Fibroblast of villous mesenchyme (primary cell): ENCODE results near the gene JHY. TPM values are rescaled to one million over a fixed set of nuclear protein-coding genes. Genes with fewer than 3 reads are reported as not detected.

Experiments used
- DNase-seq: peaks from one replicate; pipeline ENCODE4 v3.0.0-alpha.2; 2010; ENCODE audit warnings: low read depth
- H3K4me3 ChIP-seq: 2 replicates; pipeline ENCODE4 v1.5.1; 2011; ENCODE audit warnings: low read depth, mild to moderate bottlenecking, low read length
- CTCF ChIP-seq: IDR thresholded peaks from 2 replicates; pipeline ENCODE4 v1.5.1; 2012; ENCODE audit warnings: low read depth, mild to moderate bottlenecking, low read length; ENCODE audit not compliant: insufficient read depth
- total RNA-seq: library from RNA; depleted of rRNA; stranded (reverse); fragments of >200 nt; gene quantifications from 2 replicates; pipeline ENCODE4 v1.2.3, GENCODE V29; 2012

The JHY gene
- total RNA-seq, 1 donor: 5.2 TPM

- TF ChIP-seq CTCF: no peak
- DNase-seq: peak; percentile 79
- no peak overlapping the region for H3K4me3 ChIP-seq
These were observed 50.9 kb downstream of the JHY start for GRCh38 chr11:122933416-122933815.

DNA sequence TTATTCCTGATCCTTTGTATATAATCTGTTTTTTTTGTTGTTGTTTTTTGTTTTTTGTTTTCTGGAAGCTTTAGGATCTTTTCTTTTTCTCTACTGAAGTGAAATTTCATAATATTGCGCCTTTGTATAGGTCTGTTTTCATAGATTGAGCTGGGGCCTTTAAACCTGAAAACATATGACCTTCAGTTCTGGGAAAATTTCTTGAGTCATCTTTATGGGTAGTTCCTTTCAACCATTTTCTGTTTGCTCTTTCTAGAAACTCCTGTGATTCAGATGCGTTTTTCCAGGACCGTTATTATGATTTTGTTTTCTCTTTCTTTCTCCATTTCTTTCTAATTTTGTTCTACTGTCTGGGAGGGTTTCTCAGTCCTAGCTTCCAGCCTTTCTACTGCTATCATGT, 55.4 kb downstream of the JHY start:
- no peak for TF ChIP-seq CTCF
- H3K4me3 ChIP-seq: no peak overlapping the region
- DNase-seq: no peak

DNA sequence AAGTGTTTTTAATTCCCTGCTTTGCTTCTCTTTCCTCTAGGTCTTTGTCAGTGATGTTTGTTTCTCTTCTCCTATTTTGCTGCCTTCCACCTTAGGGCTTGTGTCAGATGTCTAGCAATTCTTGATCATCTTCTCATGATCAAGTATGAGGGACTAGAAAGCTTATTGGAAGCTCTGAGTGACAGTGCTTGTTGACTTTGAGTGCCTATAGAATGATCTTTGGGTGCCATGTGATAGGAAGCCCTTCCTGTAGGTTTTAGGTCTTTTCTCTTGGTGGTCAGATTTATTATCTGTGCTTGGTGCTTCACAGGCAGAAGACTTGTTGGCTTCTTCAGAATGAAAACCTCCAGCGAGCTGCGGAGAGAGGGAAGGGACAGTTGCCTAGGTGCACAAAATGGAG, 56.0 kb downstream of the JHY start:
- TF ChIP-seq CTCF: no peak
- no peak overlapping the region for H3K4me3 ChIP-seq

GRCh38 chr11:122951211-122951610, 68.7 kb downstream of the JHY start:
- no peak for TF ChIP-seq CTCF
- H3K4me3 ChIP-seq: no peak overlapping the region
- no peak for DNase-seq

More for the DNA sequence above, 56.0 kb downstream of the JHY start:
- no peak for DNase-seq

- TF ChIP-seq CTCF: no peak
- no peak overlapping the region for H3K4me3 ChIP-seq
- peak; percentile 18 for DNase-seq
These were observed 71.9 kb downstream of the JHY start for GRCh38 chr11:122954455-122954854.

DNA sequence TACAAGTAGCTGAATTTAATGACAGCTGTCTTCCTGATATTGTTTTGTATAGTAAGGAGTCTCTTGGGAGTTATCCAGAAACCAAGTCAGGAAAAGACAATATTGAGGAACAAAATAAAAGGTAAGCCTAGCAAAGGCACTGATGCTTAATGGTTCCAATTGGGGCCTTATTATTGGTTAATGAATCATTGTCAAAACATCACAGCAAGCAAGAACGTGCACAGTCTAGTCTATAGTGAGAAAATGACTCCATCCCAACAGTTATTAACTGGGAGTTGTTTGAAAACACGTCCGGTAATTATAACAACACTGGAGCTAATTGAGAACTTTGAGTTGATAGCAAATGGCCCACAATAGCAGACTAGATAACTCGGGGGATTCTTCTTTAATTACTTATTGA, 81.4 kb downstream of the JHY start:
- DNase-seq: no peak
- H3K4me3 ChIP-seq: no peak overlapping the region
- TF ChIP-seq CTCF: no peak

DNA sequence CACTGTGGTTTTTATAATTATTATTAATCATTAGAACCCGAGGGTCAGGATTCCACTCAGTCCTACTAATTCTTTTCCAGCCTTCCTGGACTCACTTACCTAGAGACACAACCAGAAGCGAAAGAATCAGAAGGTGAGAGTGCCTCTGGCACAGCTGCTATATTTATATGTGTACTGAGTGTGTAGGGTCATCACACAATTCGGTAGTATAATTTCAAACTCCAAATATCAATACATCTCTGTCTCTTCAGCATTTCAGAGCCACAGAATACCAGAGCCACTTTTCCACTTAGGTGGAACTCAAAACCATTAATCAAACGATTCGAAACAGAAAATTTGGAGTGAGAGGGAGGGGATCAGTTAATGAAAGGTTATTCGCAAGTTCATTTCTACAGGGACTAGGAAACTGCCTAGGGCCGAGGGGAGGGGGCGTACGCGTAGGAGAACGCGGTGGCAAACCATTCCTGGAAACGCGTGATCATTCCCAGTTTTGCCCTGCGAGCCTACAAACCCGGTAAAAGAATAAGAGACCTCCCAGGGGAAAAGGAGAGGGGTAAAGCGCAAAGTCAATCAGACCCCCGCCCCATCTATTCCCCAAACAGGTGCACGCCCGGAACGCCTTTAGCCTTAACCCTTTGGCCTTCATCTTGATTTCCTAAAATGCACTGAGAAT, 93.6 kb downstream of the JHY start:
- DNase-seq: no peak
- no peak overlapping the region for H3K4me3 ChIP-seq
- no peak for TF ChIP-seq CTCF
